ENCODE data around the gene PPP2R3A. TPM values are rescaled to one million over a fixed set of nuclear protein-coding genes. Genes with fewer than 3 reads are reported as not detected.
"Not testable (repeated sequence)": the region's sequence is repeated elsewhere in the genome, so short reads cannot be mapped to it uniquely, and the experiment has no call there.

Gene PPP2R3A
- total and polyA plus RNA-seq, 2 of the 4 experiments (the other 2 are of a cell fraction): 11.3 to 37.3 TPM

DNA sequence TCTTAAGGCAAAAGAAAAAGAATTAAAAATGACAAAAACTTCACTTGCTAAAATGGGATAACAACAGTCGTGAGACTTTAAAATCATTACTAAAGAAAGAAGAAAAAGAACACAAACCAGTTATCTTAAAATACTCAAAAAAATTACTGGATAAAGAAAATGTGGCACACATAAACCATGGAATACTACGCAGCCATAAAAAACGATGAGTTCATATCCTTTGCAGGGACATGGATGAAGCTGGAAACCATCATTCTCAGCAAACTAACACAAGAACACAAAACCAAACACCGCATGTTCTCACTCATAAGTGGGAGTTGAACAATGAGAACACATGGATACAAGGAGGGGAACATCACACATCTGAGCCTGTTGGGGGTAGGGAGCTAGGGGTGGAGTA is 202.7 kb downstream of the PPP2R3A start:
- BruUV-seq (replicated peaks); H3K27me3 ChIP-seq (ENCODE audit: control insufficient read depth, insufficient read depth, low read length); ATAC-seq (ENCODE audit: low read depth); dilution Hi-C loops (cut with HindIII; ENCODE audit: low sequenced_read_pairs, unreplicated experiment); H2AK5ac ChIP-seq (ENCODE audit: low read depth, low read length); H3K36me3 ChIP-seq (ENCODE audit: control insufficient read depth, insufficient read depth, low read length); H3K23ac ChIP-seq (ENCODE audit: low read depth, low read length); H2BK5ac ChIP-seq (ENCODE audit: low read depth, low read length, poor library complexity, severe bottlenecking); H3K56ac ChIP-seq (ENCODE audit: extremely low read depth, insufficient read depth, low read length); H4K91ac ChIP-seq (ENCODE audit: insufficient read depth, low read depth, low read length); H2AK9ac ChIP-seq (replicated peaks; ENCODE audit: low read depth, low read length, poor library complexity); H3K4me2 ChIP-seq (ENCODE audit: low read depth, low read length); H3K9me3 ChIP-seq (ENCODE audit: control insufficient read depth, insufficient read depth, low read length); DNase-seq; H3K18ac ChIP-seq (ENCODE audit: low read depth, low read length); H3K27ac ChIP-seq (ENCODE audit: insufficient read depth, low read length); H3K9ac ChIP-seq (ENCODE audit: low read depth, low read length); H4K8ac ChIP-seq (ENCODE audit: low read depth in 2 of 2, low read length in 2 of 2); H3K4me1 ChIP-seq (ENCODE audit: control insufficient read depth, insufficient read depth, low read length); H2BK15ac ChIP-seq (ENCODE audit: low read depth, low read length); POLR2A ChIA-PET (ENCODE audit: unreplicated experiment); H2BK120ac ChIP-seq (ENCODE audit: low read depth, low read length); H3K9me1 ChIP-seq (ENCODE audit: insufficient read depth, low read length); intact Hi-C loops (cut with micrococcal nuclease); H2BK20ac ChIP-seq (ENCODE audit: low read depth, low read length); H3K14ac ChIP-seq (replicated peaks; ENCODE audit: low read depth, low read length); in situ Hi-C loops (cut with MboI; ENCODE audit: low sequenced_read_pairs); H3K4ac ChIP-seq (ENCODE audit: low read depth, low read length); H3K4me3 ChIP-seq (ENCODE audit: insufficient read depth, low read depth, low read length); H4K5ac ChIP-seq (ENCODE audit: low read depth, low read length); H2AFZ ChIP-seq (replicated peaks; ENCODE audit: low read length, poor library complexity): not testable (repeated sequence)
- no CpG with 5 or more reads among the region's 4 CpGs for WGBS, 2 experiments (ENCODE audit: extremely low coverage in 2 of 2, insufficient read length in 1 of 2)
- CTCF ChIA-PET: interaction anchor here (0.7 kb wide), 1 partner anchor 31 kb away, joined by 3 read pairs; no protein-coding TSS in a partner anchor
- H3K79me1 ChIP-seq (ENCODE audit: low read depth in 1 of 2, low read length in 2 of 2): peaks cover 4 to 39% of the 10 kb centered on the region in 2 experiments; a peak in 2 of 4 replicates
- H4K20me1 ChIP-seq (ENCODE audit: insufficient read depth, low read length): peaks cover 93% of the 10 kb centered on the region
